Adipocyte (in vitro differentiated cells): Measurements from ENCODE around the gene TBCB.
"Not testable (repeated sequence)": the region's sequence is repeated elsewhere in the genome, so short reads cannot be mapped to it uniquely, and the experiment has no call there.

ENCODE experiments used
- DNase-seq: peaks from one replicate; pipeline ENCODE4 v3.0.0-alpha.2; 2015; ENCODE audit warnings: low read depth
- H3K27me3 ChIP-seq: replicated peaks from 2 replicates; pipeline ENCODE4 v1.7.0; 2013; ENCODE audit warnings: mild to moderate bottlenecking, low read length, moderate library complexity; ENCODE audit not compliant: control insufficient read depth, insufficient read depth
- H3K36me3 ChIP-seq: 2 replicates; pipeline ENCODE4 v1.7.0; 2013; ENCODE audit warnings: low read length, mild to moderate bottlenecking, moderate library complexity; ENCODE audit not compliant: control insufficient read depth, insufficient read depth, severe bottlenecking
- H3K4me1 ChIP-seq: 2 replicates; pipeline ENCODE4 v1.7.0; 2013; ENCODE audit warnings: mild to moderate bottlenecking, low read length, moderate library complexity; ENCODE audit not compliant: control insufficient read depth, insufficient read depth
- H3K4me3 ChIP-seq: 2 replicates; pipeline ENCODE4 v1.7.0; 2013; ENCODE audit warnings: mild to moderate bottlenecking, low read length, moderate library complexity
- H3K9ac ChIP-seq: 2 replicates; pipeline ENCODE4 v1.7.0; 2013; ENCODE audit warnings: mild to moderate bottlenecking, low read length, moderate library complexity
- H3K9me3 ChIP-seq: 2 replicates; pipeline ENCODE4 v1.7.0; 2013; ENCODE audit warnings: mild to moderate bottlenecking, low read length, moderate library complexity; ENCODE audit not compliant: control insufficient read depth

Gene TBCB

DNA sequence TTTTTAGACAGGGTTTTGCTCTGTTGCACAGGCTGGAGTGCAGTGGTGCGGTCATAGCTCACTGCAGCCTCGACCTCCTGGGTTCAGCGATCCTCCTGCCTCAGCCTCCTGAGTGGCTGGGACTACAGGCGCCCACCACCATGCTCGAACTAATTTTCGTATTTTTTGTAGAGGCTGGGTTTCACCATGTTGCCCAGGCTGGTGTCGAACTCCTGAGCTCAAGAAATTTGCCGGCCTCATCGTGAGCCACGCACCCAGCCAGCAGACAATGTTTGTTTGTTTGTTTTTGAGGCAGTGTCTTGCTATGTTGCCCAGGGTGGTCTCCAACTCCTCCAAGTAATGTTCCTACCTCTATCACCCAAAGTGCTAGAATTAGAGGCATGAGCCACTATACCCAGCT is 37.9 kb downstream of the TBCB start:
- DNase-seq = no peak
- peaks cover 13% of the 10 kb centered on the region for H3K4me1 ChIP-seq
- no peaks in the 10 kb centered on the region for H3K27me3 ChIP-seq
- peaks cover 17% of the 10 kb centered on the region for H3K36me3 ChIP-seq
- peak overlapping the region; percentile 89 for H3K4me3 ChIP-seq
- peak overlapping the region; percentile 97 for H3K9ac ChIP-seq
- no peaks in the 10 kb centered on the region for H3K9me3 ChIP-seq

DNA sequence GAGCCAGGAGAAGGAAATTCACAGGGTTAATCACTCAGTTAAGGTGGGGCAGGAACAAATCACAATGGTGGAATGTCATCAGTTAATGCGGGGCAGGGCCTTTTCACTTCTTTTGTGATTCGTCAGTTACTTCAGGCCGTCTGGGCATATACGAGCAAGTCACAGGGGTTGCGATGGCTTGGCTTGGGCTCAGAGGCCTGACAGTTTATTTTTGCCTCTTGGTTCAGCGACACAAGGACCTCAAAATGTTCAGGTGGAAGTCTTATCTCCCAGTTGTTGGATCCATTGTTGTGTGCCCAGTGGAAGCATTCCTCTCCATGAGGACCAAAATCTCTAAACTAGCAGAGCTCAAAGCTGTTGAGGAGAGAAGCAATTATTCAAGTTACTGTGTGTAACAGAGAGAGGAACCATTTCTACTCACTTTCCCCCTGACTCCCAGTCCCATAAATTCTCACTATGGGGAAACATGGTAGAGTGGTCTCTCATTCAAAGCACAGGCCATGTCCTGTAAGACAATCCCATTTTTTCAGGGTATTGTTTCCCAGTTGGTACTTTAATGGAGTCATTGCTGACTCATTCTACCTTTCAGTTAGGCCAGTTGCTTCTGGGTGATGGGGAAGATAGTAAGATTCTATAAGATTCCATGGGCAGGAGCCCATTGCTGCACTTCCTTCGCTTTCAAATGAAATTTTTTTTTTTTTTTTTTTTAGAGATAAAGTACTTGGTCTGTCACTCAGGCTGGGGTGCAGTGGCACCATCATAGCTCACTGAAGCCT is 45.7 kb downstream of the TBCB start:
- H3K27me3 ChIP-seq = no peaks in the 10 kb centered on the region
- no peaks in the 10 kb centered on the region for H3K4me1 ChIP-seq
- no peak overlapping the region for H3K9ac ChIP-seq
- no peak for DNase-seq
- H3K4me3 ChIP-seq = no peak overlapping the region
- peaks cover 3% of the 10 kb centered on the region for H3K36me3 ChIP-seq
- H3K9me3 ChIP-seq = no peaks in the 10 kb centered on the region

DNA sequence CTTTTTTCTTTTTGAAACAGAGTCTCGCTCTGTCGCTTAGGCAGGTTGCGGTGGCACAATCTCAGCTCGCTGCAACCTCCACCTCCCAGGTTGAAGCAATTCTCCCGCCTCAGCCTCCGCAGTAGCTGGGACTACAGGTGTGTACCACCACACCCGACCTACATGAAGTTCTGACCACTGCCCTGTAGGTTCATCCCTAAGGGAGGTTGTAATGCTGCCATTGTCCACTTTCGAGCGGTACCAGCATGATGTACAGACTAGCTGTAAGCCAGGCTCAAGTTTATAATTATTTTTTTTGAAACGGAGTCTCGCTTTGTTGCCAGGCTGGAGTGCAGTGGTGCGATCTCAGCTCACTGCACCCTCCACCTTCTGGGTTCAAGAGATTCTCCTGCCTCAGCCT is 48.5 kb downstream of the TBCB start:
- Histone ChIP-seq H3K4me1 (no peaks in the 10 kb centered on the region), H3K36me3 (peaks cover 6% of the 10 kb centered on the region), H3K4me3 (no peak overlapping the region), H3K27me3 (no peaks in the 10 kb centered on the region), H3K9me3 (no peaks in the 10 kb centered on the region), H3K9ac (no peak overlapping the region)
- no peak for DNase-seq

DNA sequence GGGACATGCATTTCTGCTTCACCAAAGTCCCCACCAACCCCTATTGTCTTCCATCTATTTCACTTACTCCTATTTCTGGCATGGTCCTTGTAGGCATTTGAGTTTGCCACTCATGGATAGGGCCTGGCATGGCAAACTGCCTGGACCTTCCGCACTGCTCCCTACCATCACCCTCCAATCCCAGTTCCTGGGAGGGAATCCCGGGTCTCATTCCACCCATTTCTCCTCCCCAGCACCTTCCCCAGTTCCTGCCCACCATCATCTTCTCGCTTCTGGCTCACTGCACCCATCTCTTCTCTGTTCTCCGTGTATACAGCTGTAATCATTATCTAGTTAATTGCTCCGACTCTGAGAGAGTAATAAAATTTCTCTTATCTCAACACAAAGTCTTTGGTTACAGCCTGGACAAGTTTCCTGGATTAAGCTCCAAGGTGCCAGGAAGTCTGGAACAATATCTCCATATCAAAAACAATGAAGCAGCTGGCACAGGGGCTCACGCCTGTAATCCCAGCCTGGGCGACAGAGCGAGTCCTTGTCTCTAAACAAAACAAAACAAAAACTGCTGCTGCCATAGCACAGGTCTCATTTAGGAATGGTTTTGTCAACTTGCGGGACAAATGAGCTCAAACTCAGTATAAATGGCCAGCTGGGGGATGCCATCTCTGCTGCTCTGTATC is 54.0 kb downstream of the TBCB start:
- Histone ChIP-seq H3K36me3 (peaks cover 3% of the 10 kb centered on the region), H3K9ac (no peak overlapping the region), H3K27me3 (no peaks in the 10 kb centered on the region), H3K9me3 (no peaks in the 10 kb centered on the region), H3K4me1 (no peaks in the 10 kb centered on the region), H3K4me3 (no peak overlapping the region)
- no peak for DNase-seq

- H3K4me1 ChIP-seq = no peaks in the 10 kb centered on the region
- H3K9me3 ChIP-seq = no peaks in the 10 kb centered on the region
- H3K36me3 ChIP-seq = no peaks in the 10 kb centered on the region
- no peak overlapping the region for H3K9ac ChIP-seq
- no peaks in the 10 kb centered on the region for H3K27me3 ChIP-seq
- DNase-seq = no peak
- H3K4me3 ChIP-seq = no peak overlapping the region
Observed at GRCh38 chr19:36172852-36173251, 57.6 kb downstream of the TBCB start.

DNA sequence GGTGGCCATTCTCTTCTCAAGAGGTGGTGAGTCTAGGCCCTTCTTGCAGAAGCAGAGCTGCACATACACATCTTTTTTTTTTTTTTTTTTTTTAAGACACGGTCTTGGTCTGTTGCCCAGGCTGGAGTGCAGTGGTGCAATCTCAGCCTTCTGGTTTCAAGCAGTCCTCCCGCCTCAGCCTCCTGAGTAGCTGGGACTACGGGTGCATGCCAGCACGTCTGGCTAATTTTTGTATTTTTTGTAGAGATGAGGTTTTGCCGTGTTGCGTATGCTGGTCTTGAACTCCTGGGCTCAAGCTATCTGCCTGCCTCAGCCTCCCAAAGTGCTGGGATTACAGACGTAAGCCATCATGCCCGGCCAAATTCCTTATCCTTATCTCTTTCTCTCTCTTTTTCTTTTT is 58.6 kb downstream of the TBCB start:
- H3K9me3 ChIP-seq, H3K9ac ChIP-seq, H3K4me3 ChIP-seq, H3K4me1 ChIP-seq, DNase-seq, H3K27me3 ChIP-seq, H3K36me3 ChIP-seq: not testable (repeated sequence)
